HS-27A (cell line): ENCODE results near the gene IMMT.

Experiments used
- DNase-seq: peaks from one replicate; pipeline ENCODE4 v3.0.0-alpha.2; 2012; ENCODE audit warnings: low read depth, missing footprints

IMMT gene

DNA sequence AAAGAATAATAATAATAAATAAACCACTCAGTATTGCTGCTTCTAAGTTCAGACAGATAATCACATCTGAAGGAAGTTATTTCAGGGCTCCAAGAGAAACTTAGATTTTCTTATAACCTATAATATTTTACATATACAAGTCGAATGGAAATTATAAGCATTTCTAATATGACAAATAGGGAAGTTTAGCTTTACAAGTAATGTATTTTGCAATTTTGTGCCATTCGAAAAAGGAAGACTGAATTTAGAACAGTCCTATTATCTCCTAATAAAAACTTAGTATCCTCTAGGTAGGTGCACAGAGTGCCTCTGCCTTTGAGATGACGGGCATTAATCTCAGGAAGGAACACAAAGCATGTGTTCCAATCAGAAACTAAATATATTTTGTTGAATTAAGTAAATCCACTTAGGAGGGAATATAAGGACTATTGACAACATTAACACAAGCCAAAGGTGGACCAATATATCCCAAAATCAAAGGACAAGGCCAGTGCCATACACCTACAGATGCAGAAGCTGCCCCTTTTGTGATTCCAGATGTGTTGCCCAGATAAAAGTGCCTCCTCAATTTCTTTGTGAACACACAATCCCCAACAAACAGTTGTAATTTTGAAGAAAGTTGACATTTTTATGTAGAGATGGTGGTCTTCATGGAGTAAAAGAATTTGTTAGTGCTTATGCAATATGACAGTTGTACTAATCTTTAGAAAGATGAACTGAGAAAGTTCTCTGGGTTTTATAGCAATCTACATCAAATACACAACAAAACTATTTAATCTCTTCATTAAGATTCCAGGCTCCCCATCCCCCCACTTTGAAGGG lies 52.6 kb downstream of the IMMT start:
- DNase-seq = no peak

DNA sequence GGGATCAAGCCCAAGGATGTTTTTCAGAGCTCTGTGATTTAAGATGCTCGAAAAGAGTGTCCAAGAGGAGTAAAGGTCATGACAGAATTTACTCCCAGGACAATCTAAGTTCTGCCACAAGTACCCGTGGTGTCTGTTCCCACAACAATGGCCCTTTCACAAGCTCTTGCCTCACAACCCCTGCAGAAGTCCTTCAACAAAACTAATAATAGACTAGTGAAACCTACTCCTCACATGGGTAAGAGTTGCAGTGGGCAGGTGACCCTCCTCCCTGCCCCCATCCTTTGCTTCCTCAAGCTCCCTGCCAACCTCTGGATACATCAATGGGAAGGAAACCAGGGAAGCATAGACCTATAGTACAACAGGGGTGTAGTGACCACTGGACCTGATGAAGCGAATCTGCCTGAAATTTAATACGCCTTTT lies 54.3 kb downstream of the IMMT start:
- DNase-seq = no peak

DNA sequence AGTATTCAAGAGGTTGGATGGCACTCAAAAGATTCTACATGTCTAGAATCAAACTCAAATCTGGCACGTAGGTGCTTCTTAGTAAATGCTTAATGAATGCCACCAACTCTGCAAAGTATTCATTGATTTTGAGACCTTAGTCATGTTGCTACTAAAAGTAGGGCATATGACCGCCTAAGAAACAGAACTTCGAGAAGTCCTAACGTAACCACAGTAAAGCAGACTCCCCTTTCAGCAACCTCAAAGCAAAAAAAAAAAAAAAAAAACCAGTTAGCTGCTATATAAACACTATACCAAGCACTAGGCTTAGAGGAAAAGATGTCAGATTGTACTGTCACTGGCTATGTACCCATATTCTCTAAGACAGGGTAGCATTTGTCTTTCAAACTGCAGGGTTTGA lies 55.3 kb downstream of the IMMT start:
- no peak for DNase-seq

DNA sequence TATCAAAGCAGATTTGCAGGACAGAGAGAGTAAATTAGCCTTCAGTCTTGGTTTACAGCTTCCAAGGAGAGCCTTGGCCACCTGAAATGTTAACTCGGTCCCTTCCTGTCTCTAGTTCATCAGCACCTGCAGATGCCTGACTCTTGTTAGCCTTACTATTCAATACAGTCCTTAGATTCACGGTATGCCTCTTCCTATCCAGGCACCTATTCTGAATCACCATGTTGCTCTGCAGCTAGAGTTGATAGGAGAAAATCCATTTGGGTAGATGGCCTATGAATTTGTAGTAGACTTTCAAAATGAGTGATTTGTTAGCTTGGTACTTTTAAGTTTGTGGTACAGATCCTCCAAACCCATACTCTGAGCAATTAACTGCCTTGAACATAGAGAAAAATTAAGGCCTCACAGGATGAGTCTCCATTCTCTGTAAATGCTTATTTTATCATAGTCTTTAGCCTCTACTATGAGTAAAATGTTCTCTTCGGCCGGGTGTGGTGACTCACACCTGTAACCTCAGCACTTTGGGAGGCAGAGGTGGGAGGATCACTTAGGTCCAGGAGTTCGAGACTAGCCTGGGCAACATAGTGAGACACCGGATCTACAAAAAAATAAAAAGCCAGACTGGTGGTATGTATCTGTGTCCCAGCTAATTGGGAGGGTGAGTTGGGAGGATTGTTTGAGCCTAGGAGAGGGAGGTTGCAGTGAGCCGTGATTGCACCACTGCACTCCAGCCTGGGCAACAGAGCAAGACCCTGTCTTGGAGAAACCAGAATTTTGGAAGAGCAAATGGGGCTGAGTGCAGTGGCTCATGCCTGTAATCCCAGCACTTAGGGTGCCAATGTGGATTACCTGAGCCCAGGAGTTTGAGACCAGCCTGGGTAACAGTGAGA lies 56.3 kb downstream of the IMMT start:
- no peak for DNase-seq

DNA sequence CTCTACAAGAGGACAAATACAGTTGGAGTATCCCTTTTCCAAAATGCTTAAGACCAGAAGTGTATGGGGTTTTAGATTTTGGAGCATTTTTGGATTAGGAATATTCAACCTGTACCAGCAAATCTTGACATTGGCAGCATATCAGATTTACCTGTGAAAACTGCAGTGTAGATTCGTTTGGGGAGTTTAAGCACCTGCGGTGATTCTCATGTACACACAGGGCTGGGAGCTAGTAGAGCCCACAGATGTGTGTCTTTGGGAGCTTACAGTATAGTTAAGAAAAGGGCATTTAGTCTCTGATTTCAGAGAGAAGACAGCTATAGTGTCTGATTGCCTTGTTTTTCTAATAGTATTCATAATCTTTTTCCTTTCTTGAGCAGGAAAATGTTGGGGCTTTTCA lies 59.1 kb downstream of the IMMT start:
- DNase-seq = no peak

DNA sequence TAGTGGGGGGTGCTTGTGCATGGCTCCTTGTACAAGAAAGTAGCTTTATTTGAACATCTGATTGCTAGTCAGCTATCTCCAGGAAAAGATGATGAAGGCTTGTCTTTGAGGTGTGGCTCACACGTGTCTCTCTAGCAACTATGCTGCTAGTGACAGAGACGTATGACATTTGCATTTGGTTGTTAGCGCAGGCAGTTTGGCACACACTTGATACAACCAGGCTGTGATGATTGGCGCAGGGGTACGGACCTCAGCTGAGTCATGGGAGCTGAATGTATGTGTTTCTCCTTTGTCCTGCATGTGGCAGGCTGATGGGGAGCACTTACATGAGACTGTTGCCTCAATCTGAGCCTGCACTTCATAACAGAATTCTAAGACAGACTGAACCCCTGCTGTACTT lies 59.6 kb downstream of the IMMT start:
- DNase-seq = no peak

DNA sequence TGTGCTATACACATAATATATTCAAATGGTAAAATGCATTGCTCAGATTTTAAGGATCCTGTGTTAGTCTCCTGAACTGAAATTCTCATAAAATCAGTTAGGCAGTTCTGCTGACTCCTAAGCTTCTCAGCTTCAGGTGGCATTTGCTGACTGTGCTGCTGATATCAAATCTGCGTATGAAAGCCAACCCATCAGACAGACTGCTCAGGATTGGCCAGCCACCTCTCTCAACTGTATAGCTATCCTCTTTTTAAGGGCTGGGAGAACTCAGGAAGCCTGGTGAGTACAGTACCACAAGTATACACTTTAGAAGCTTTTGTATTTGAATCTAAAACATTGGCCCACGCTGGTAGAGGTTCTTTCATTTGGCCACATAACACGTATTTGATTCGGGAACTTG lies 60.6 kb downstream of the IMMT start:
- no peak for DNase-seq

DNA sequence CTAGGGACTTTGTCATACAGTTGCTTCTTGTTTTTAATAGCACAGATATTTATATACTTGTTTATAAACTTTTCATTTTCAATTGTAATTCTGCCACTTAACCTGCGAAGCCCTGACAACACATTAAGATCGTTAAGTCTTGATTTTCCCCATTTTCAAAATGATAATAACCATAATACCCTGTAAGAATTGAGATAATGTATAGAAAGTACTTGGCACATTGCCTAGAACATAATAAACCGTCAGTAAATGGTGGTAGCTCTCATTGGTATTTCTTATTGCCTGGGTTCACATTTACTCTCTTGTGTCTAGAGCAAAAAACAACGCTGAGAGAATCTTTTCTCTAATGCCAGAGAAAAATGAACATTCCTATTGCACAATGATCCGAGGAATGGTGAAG lies 70.6 kb downstream of the IMMT start:
- DNase-seq = no peak

DNA sequence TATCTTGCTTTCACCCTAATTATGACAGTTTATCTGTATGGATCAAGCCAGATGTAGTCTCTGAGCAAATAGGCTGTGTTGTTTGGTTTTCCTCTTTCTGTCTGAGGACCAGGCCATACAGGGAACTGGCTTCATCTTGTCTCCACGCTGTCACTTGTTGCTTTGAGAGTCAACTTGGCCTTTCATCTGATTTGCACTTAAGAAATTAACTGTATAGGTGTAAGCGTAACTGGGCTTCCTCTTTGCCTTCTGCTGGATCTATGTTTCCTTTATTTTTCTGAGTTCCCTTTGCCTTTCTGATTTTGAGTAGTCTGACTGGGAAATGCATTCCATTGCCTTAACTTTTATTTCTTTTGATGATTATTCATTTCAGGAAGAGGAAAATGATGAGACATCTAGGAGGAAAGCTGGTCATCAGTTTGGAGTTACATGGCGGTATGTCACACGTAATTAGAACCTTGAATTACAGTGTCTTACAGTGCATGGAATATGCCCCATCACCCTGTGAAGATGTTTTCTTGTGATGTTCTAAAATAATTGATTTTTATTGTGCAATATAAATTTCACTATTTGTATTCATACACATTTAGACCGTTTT lies 71.8 kb downstream of the IMMT start:
- DNase-seq = no peak

DNA sequence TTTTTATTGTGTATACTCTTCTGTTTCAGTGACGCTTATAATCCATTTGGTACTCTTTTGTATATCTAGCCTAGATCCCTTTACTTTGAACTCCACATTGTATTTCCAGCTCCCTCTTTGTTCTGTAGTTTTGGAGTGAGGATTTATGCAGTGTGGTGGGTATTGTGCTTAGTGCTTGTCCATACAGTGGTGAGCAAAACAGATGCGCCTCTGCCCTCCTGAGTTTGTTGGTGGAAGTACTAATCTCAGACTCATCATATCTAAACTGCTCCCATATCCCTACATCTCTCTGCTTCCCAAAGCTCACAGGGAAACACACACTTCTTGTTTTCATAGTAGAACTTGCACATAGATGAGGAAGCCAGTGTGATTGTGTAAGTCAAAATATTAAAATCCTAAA lies 77.1 kb downstream of the IMMT start:
- DNase-seq = no peak

DNA sequence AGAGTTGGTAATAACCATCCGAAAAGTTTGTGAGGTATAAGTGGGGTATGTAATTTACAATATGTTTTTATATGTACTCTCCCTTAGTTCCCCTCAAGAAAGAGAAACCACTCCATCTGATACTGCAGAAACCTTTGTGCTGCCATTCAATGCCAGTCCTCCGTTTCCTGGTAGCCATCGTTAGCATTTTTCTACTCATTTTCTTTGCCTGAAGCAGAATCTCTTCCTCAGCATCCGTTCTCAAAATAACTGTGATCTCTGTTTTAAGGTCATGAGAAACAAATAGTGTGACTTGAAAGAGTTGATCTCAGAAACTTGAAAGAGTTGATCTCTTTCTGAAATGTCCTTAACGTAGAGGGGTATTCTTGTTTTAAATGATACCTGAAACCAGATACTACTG lies 88.2 kb downstream of the IMMT start:
- DNase-seq = no peak

DNA sequence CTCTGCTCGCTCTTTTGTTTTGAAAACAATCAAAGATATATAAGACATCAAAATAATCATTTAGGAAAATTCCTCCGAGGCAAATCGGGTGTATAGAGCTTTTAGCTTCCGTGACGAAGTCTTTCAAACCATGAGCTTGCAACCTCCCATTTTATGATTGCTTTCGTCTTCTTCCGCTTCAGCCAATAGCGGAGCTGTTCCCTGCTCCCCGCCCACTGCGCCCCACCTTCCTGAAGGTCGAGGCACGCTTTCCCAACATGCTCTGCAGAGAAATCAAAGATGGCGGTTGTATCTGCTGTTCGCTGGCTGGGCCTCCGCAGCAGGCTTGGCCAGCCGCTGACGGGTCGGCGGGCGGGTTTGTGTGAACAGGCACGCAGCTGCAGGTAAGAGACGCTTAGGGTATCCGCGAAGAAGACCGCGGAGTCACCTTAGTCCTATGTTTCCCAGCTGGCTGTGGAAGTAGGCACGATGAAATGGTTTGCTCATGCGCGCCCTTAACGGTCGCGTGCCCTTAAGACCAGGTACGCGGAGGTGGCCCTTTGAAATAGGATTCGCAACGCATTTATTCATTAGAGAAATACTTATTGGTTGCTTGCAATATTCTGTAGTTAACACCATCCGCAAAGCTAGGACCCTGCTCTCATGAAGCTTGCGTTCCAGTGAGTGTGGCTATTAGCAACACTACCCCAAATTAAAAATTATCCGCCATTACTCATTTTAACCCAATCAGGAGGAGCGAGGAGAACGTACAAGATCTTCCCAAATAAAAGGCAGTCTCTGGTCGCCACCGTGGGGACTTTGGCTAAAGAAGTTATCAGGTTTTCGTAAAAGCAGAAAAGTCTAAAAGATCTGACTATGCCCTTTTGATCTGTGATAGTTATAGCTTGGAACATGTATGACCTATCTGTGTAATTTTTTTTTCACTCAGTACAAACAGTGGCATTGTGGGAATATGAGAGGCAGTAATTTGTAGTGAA lies 89.0 kb downstream of the IMMT start, which contains the start of gene PTCD3:
Gene PTCD3, plus strand, starts transcription at position 267 of the 977 bp plus-strand sequence. Its CDS starts 13 bp downstream, at position 280.
- peak; percentile 69 for DNase-seq

DNA sequence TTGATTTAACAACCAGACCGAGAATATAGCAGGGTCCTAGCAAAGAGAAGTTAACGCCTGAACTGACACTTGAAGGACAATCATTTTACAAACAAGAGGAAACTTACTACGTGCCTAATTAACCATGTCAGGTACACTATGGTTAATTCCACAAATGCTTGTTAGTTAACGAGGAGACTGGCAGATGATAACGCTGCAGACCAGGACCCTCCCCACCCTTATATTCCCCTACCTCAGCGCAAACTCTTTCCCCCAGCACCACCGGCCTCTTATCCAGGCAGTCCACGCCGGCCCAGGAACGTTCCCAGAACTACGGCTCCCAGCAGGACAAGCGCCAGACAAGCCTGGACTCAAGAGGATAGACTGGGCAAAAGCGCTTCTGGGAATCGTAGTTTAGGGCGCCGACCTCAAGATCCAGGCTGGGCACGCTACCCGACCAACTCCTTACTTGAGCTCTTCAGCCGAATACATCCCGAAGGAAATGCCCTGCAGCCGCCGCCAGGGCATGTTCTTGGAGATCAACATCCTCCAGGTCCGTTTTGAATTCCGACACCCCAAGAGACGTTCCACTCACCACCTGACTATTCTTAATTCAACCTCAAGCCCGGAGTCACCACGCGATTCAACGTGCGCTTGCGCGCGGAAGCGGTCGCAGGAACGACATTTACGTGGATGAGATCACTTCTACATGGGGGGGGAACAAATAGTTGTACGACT lies 89.9 kb downstream of the IMMT start, which contains the start of gene POLR1A:
Gene POLR1A, minus strand, starts transcription at position 635 of the 717 bp plus-strand sequence. Its CDS starts 110 bp downstream, at position 525.
- peak; percentile 81 for DNase-seq

DNA sequence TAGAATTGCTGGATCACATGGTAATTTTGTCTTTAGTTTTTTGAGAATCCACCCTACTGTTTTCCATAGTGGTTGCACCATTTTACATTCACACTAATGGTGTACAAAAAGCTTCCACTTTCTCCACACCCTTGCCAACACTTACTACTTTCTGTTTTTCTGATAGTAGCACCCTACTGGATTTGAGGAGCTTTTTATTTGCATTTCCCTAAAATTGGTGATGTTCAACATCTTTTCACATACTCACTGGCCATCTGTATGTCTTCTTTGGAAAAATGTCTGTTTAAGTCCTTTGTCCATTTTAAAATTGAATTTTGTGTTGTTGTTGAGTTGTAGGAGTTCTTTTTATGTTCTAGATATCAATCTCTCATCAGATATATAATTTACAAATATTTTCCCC lies 93.1 kb downstream of the IMMT start:
- DNase-seq = no peak

DNA sequence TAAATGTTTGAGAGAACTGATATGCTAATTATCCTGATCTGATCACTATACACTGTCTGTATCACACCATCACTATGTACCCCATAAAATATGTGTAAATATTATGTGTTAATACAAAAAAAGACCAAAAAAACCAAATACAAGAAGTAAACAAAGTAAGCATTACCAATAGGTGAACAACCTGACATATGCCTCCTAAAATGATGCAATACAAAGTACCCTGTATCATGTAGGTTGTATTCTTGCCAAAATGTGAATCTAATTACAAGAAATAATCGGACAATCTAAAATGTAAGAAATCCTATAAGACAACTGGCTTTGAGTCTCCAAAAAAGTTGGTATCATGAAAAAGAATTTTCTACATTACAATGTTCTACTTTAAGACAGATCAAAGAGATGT lies 97.3 kb downstream of the IMMT start:
- DNase-seq = no peak

DNA sequence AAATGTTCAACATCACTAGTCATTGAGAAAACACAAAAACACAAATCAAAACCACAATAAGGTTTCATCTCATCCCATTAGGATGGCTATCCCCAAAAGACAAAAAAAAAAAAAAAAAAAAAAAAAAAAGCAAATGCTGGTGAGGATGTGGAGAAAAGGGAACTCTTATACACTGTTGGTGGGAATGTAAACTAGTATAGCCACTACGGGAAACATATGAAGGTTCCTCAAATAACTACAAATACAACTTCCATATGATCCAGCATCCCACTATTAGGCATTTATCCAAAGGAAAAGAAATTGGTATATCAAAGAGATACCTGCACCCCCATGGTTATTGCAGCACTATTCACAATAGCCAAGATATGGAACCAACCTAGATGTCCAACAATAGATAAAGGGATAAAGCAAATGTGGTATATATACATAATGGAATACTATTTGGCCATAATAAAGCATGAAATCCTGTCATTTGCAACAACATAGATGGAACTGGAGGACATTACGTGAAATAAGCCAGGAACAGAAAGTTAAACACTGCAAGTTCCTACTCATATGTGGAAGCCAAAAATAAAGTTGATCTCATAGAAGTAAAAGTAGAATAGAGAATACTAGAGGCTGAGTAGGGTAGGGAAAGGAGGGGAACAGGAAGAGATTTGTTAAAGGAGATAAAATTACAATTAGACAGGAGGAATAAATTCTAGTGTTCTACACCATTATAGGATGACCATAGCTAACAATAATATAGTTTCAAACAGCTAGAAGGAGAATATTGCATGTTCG lies 98.0 kb downstream of the IMMT start:
- no peak for DNase-seq

DNA sequence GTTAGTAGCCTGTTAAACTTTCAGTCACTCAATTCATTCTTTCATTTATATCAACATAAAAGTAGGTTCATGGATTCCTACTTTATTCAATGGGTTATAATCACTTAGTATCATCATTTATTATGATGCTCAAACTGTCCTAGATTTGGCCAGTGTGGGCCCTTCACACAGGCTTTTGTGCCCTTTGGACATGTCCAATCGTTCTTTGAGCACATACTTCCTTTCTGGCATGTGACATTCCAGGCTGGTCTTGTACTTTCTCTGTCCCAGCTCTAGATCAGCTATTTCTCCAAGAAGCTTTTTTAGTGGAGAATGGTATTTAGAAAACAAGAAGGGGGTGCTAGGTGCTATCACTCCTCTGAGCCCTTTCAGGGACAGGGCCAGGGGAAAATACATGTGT lies 101.0 kb downstream of the IMMT start:
- DNase-seq = no peak
